Activated CD4-positive, CD25-positive, alpha-beta regulatory T cell treated with anti-CD3 and anti-CD28 coated beads, Interleukin-2, amount 50 U/mL, for 16 hours (primary cell): ENCODE data around the gene GUK1.

ENCODE experiments used
- DNase-seq: peaks from one replicate; pipeline ENCODE4 v3.0.0-alpha.2; 2020; ENCODE audit warnings: low read depth, low spot score

GUK1 gene

GRCh38 chr1:228162286-228163006 is 22.4 kb downstream of the GUK1 start:
- no peak for DNase-seq

- no peak for DNase-seq
Observed at GRCh38 chr1:228163007-228163753, 23.1 kb downstream of the GUK1 start.

DNA sequence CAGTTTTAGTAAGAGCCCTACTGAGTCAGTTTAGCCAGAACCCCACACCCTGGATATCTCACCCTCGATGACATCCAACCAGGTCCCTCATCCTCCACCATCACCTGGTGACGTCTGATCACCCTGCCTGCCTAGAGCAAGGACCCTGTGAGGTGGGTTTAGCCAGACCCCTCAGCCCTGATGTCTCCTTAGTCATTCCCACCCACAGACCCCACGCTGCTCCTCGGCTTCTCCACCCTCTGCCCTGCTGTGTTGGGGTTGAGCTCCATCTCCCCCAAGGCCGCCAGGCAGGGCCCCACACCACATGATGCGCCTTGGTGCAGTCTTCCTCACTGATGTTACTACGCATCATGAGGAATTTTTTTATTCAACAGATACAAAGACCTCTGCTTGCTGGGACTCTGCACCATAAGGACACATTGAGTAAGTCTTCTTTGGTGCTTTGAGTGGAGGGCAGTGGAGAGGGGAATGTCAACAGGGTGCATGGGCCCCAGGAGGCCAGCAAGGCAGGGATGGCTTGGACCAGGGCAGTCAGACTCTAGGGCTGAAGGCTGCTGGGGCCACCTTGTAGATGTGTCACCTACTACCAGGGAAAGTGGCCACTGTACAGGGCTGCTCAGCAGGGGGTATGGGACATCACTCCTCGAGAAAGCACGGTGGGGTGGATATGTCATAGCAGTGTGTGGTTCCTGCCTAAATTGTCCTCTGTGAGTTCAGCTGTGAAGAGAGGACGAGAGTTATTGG is 23.9 kb downstream of the GUK1 start:
- no peak for DNase-seq

DNA sequence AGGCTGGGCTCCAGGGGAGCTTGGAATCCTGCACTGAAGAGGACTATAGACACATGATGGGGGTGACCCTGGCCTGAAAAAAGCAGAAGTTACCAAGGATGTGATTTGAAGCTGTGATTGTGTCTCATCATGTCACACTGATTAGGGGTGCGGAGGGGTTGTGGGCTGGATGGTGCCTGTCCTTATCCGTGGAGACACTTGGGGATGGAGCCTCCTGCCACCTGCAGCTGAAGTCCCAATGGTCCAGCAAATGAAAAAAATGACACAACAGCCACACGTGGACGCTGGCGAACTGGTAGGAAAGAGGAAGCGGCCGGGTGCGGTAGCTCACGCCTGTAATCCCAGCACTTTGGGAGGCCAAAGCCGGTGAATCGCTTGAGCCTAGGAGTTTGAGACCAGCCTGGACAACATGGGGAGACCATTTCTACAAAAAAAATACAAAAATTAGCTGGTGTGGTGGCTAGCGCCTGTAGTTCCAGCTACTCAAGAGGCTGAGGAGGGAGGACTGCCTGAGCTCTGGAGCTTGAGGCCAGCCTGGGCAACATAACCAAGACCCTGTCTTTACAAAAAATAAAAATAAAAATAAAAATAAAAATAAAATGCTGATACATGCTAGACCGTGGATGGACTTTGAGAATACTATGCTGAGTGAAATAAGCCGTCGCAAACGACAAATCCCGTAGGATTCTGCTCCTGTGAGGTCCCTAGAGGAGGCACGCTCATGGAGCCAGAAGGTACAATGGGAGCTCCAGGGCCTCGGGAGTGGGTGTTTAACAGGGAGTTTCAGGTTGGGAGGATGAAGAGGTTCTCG is 24.7 kb downstream of the GUK1 start:
- DNase-seq, result no peak

- peak; percentile 98 for DNase-seq
Observed at GRCh38 chr1:228165372-228166169, 25.5 kb downstream of the GUK1 start, which contains the start of gene IBA57. IBA57 (plus strand) TSS chr1:228165804; CDS start chr1:228165817, 13 bp downstream.

DNA sequence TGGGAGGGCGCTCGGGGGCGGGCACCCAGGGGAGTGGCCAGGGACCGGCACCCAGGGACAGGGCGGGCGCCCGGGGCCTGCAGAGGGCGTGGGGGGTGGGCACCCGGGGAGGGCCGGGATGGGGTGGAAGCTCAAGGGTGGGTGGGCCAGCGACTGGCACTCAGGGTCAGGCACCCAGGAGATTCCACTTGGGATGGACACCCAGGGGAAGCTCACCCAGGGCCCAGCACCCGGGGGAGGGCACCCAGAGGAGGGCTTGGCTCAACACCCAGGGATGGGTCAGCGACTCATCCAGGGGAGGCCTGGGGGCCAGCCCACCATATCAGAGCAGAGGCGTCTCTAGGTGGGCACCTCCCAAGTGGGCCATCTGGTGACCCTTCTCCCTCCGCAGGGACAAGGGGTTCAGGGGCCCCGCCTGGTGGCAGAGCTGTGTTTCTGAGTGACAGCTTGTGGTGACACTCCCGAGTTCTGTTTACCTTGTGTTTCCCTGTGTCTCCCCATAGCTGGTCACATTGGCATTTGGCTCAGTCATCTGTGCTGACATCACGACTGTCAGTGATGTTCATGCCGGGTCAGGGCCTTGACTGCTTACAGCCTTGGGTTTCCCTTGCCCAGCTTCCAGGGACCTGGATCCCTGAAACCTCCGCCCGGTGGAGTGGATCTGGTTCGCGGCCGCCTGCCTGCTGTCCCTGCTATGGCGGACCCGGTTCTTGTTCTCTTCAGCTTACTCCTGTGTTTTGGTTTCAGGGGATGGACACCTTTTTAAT is 26.3 kb downstream of the GUK1 start:
- peak; percentile 14 for DNase-seq

DNA sequence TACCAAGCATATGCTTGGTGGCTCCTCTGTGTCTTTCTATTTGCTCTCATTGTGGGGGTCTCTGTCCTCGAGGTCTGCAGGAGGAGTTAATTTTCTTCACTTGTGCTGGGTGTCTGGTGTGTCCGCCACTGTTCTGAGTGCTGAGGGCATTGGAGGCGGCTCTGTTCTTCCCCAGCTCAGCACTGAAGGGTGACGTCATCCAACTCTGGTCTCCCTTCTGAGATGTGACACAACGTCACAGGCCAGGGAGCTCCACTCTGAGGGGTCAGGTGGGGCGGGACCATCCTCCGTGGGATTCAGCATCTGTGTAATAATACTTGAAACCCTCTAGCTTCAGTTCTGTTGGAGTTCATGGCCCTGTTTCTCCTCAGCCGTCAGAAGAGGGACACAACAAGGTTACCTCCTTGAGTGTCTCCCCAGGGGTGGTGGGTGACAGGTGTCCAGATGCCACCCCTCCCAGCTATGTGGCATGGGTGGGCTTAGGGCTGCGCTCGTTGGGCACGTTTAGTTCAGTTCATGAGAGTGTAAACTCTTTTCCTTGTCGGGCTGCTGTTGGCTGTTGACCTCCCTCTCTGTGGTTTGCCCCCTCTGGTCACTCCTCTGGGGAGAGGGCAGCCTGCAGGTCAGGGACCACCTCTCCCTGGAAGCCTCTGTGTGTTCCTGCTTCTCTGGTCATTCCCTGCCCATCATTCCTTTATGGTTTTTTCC is 28.6 kb downstream of the GUK1 start:
- DNase-seq, result no peak

- DNase-seq, result no peak
Observed at GRCh38 chr1:228169345-228169744, 29.3 kb downstream of the GUK1 start.

DNA sequence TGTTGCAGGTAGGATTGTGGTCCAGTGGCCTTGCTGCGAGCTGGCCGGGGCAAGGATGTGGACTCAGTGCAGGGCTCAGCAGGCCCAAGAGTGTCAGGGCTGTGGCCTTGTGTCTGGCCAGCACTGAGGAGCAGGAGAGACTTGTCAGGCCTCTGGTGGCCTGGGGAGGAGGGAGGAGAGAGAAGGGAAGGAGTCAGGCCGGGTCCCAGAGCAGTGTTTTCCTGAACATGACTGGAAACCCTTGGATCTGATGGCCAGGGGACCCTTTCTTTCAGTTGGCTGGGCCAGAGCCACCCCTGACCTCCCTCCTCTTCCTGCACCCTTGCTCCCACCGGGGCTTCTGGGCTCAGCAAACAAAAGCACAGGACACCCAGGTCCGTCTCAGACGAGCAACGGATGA is 30.6 kb downstream of the GUK1 start:
- DNase-seq, result no peak

- no peak for DNase-seq
Observed at GRCh38 chr1:228171221-228171891, 31.3 kb downstream of the GUK1 start.

DNA sequence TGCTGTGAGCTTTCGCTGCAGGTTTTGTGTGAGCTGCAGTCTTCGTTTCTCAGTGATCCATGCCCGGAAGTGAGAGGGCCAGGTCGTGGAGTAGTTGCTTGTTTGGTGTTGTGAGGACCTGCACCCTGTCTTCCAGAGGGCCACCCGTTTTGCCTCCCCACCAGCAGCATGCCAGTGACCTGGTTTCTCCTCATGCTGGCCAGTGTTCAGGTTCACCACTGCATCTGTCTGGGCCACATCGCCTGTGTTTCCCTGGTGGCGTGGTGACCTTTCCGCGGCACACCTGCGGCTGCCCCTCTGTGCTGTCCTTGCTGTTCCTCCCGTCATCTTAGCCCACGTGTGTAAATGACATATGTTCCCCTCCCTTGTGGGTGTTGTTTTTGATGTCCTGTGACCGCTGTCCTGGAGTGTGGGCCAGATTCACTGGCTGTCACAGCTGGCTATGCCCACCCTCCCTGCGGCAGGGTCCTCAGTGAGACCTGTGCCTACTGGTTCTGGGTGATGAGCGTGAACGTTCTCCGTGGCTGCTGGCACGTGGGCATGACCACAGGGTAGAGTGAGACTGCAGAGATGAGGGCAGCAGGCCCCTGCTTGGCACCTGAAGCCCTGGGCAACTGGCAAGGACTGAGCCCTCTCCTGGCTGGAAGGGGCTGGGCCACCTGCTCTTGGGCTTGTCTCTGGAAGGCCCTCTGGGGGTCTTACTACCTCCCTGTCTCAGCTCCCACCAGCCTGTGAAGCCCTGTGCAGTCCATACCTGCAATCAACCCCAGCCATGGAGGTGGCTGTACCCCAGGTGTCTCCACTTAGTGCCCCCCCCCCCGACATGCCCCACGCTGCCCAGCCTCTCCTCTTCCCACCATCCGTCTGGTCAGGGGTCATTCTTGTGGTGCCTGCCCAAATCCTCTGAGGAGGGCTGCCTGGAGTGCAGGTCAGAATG is 32.8 kb downstream of the GUK1 start:
- no peak for DNase-seq

- DNase-seq, result peak; percentile 30
Observed at GRCh38 chr1:228173528-228174481, 33.7 kb downstream of the GUK1 start.

GRCh38 chr1:228174482-228175315 is 34.6 kb downstream of the GUK1 start:
- no peak for DNase-seq

DNA sequence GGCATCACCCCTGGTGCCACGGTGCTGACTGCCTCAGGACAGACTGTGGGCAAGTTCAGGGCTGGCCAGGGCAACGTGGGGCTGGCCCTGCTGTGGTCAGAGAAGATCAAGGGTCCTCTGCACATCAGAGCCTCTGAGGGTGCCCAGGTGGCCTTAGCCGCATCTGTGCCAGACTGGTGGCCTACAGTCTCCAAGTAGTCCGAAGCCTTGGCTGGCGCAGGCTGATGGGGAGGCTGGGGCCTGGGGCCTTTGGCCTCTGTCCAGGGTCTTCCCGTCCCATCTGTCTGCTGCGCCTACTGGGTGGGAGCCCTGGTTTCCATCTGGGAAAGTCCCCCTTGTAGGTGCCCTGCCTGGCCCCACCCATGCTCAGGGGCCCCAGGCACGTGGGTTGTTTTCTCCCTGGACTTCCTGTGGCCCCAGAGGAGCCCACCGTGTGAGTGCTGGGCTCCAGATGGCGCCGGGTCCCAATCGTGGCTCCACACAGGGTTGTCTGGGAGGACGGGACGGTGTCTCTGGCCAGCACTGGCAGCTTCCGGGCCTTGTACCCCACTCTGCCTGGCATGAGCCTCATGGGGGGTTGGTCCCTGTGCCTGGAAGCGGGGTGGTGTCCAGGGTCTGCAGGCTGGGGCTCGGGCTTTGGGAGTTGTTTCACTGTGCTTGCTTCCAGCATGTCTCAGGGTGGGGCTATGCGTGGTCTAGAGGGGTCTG is 35.4 kb downstream of the GUK1 start:
- DNase-seq, result no peak

GRCh38 chr1:228176024-228176395 is 35.9 kb downstream of the GUK1 start:
- DNase-seq, result no peak
